HG03045 (cell line): Measurements from ENCODE around the gene GREB1L.
"Not testable (repeated sequence)": the region's sequence is repeated elsewhere in the genome, so short reads cannot be mapped to it uniquely, and the experiment has no call there.

ENCODE experiments used
- ATAC-seq: cut with Tn5 transposase; IDR thresholded peaks from one replicate; pipeline ENCODE4 v1.9.1; 2021; ENCODE audit warnings: mild to moderate bottlenecking, moderate library complexity; ENCODE audit not compliant: unreplicated experiment

Gene GREB1L

GRCh38 chr18:21303895-21304294 is 61.9 kb downstream of the GREB1L start:
- ATAC-seq, result no peak

DNA sequence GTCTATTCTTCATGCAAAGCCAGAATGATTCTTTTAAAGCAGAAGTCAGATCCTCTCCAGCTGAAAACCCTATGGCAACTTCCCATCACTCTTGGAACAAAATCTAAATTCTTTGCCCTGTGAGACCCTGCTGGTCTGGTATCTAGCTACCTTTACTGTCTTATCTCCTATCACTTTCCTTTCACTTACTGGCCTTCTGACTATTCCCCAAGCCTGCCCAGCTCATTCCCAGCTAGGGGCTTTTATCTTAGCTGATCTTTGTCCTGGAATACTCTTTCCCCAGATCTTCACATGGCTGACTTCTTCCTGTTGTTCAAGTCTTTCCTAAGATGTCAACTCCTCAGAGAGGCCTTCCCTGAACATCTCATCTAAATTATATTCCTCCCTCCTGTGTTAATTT is 63.6 kb downstream of the GREB1L start:
- ATAC-seq, result no peak

- ATAC-seq, result no peak
Observed at GRCh38 chr18:21306368-21306767, 64.3 kb downstream of the GREB1L start.

DNA sequence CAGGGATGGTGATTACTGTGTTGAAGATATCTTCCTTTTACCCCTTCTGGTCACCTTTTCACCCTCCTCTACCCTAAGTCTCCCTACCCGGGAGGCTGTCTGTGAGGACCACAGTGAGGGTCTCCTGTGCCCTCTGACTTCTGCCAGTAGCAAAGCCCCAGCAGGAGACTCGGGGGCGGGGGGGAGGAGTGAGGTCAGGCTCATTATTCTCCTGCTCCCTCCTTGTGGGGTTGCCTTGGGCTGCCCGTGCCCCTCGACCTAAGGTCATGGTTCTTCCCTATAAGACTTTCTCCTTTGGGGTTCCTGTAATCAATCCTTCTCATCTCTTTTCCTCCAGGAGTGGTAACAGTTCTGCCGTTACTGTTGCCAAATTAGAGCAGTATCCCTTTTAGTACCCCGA is 65.5 kb downstream of the GREB1L start:
- ATAC-seq, result no peak

DNA sequence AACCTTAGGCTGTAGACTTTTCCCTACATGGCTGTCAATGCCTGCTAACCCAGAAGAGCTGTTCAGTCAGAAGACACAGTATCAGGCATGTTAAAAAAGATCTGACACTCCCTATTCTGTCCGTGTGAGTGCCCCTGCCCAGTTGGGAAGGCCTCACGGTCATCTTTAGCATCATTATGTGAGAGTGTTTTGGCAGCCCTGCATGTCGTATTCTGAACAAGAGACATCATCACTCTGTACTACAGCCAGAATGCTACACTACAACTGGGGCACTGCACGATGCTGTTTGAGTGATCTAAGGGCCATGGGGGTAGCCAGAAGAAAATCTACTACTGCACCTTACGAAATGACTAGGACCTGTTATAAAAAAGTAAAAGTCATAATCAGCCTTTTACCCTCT is 67.2 kb downstream of the GREB1L start:
- ATAC-seq, result no peak

GRCh38 chr18:21311980-21312379 is 69.9 kb downstream of the GREB1L start:
- ATAC-seq, result not testable (repeated sequence)

GRCh38 chr18:21313576-21313975 is 71.5 kb downstream of the GREB1L start:
- no peak for ATAC-seq

DNA sequence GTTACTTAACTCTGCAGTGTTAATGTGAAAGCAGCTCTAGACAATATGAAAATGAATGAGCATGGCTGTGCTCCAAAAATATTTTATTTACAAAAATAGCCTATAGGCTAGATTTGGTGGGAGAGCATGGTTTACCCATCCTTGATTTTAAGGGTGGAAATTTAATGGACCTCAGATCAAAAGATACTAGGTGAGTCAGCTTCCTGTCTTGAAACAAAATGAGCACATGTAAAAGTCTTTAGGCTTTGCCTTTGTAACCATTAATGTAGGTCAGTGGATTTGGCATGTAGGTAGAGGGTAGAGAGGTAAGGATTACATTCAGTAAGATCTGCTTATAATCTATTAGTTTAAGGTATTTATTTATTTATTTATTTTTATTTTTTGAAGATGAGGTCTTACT is 72.7 kb downstream of the GREB1L start:
- no peak for ATAC-seq

- ATAC-seq, result not testable (repeated sequence)
Observed at GRCh38 chr18:21315126-21315525, 73.1 kb downstream of the GREB1L start.

GRCh38 chr18:21315741-21316197 is 73.7 kb downstream of the GREB1L start:
- ATAC-seq, result no peak

- no peak for ATAC-seq
Observed at GRCh38 chr18:21316296-21316695, 74.3 kb downstream of the GREB1L start.

DNA sequence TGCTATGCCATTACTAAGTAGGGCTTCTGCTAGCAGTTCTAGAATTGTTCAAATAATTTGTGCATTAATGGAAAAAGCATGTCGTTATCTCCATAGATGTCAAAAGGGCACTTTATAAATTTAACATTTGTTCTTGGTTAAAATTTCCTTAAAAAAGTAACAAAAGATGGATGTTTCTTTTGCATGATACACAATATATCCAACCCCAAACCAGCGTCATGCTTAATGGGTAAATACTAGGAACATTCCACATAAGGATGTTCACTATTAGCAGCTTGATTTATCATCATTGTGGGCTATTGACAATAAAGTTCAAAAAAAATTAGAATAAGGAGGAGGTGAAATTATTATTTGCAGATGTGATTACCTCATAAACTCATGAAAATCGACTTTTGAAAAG is 79.7 kb downstream of the GREB1L start:
- ATAC-seq, result no peak

- ATAC-seq, result no peak
Observed at GRCh38 chr18:21327101-21327500, 85.1 kb downstream of the GREB1L start.

DNA sequence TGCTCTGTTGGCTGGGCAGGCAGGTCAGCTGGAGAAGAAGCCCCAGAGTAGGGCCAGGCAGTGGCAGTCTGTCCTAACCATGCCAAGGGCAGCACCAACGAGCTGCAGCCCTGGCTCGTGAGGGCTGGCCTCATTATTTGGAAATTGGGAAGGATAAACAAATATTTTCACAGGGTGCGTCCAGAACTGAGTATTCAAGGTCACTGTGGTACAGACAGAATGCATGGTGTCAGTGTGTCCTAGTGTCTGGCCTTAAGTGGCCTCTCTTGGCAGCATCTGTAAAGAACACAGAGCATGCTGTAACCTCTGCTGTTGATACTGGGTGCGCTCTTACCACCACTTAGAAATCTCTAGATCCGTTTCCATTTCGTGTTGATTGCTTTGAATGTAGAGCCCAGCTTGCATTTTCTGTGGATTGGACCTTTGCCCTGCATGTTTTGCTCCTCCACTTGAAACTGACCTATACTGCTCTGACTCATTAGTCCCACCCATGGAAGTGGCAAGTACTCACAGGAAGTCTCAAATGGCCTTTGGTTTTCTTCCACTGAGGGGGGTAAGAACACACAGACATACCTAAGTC is 88.2 kb downstream of the GREB1L start:
- no peak for ATAC-seq

- ATAC-seq, result no peak
Observed at GRCh38 chr18:21331065-21331464, 89.0 kb downstream of the GREB1L start.

DNA sequence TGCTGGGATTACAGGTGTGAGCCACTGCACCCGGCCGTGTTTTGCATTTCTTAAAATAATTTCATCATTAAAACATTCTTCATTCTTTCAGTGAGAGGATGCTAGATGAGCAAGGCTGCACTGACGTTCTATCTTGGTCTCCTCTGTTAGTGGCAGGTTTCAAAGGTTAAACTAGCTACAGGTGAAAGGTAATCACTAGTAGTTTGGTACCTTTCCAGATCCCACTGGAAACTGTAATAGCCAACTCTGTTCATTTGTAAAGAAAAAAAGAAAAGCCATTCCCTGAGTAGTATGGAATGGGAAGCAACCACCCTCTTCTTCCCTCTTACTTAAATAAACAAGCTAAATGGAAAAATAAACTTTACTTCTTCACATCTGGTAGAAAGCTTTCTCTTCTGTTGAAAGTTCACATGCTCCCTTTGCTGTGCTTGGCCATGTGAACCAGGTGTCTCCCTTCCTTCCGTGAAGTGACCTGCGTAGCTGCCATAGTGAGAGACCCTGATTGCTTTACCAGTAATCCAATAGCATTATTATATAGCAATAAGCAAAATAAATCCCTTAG is 94.0 kb downstream of the GREB1L start:
- no peak for ATAC-seq

GRCh38 chr18:21336846-21337245 is 94.8 kb downstream of the GREB1L start:
- ATAC-seq, result no peak

- no peak for ATAC-seq
Observed at GRCh38 chr18:21341141-21341540, 99.1 kb downstream of the GREB1L start.

DNA sequence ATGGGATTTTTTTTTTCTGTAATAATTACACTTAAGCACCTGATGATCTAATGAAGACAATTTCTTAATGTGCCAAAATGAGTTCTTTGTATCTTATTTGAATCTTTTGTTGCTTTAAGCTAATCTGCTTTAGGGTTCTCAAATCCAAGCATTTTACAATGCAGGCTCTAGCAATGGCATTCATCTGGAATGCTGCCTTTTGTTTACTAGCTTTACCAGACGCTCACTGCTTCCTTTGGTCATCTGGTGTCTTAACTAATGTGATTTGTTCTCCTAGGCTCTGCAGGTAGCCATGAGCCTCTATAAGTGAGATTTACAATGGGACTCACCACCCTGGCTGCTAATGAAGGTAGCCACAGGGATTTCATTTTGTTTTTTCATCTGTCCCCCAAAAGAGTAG is 100.3 kb downstream of the GREB1L start:
- no peak for ATAC-seq

GRCh38 chr18:21344860-21345259 is 102.8 kb downstream of the GREB1L start:
- ATAC-seq, result no peak

DNA sequence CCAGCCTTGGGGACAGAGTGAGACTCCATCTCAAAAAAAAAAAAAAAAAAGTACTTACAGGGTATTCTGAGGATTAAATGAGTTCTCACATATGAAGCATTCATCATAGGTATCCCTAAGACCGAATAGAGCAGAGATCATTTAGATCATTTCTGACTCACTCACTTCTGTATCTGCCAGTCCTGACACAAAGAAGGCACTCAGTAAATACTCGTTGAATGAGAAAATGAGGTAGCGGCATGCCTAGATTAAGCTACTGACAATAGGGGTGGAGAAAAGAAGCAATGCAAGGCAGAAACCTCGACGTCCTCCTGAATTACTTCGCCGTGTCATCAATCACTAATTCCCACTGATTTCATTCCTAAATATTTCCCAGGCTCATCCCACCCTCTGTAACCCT is 103.8 kb downstream of the GREB1L start:
- no peak for ATAC-seq

GRCh38 chr18:21359746-21360145 is 117.7 kb downstream of the GREB1L start:
- ATAC-seq, result no peak

- ATAC-seq, result no peak
Observed at GRCh38 chr18:21361307-21361880, 119.4 kb downstream of the GREB1L start.
